Lower lobe of right lung (tissue), 2 donors: ENCODE data around the gene FAM120B. TPM values are rescaled to one million over a fixed set of nuclear protein-coding genes. Genes with fewer than 3 reads are reported as not detected.

Source experiments
- ATAC-seq, 2 donors: fragments of 200-7000 bp; cut with Tn5 transposase; one replicate each; pipeline ENCODE4 v1.9.1; 2020 to 2022; ENCODE audit warnings: mild to moderate bottlenecking in 2 of 2, moderate library complexity in 2 of 2
- DNase-seq: peaks from one replicate; pipeline ENCODE4 v3.0.0-alpha.2; 2020
- H3K27ac ChIP-seq: fragments of 200-600 bp; one replicate; pipeline ENCODE4 v1.8.0; 2022
- H3K27me3 ChIP-seq: fragments of 200-600 bp; one replicate; pipeline ENCODE4 v1.8.0; 2022; ENCODE audit warnings: low read depth
- H3K36me3 ChIP-seq: fragments of 200-600 bp; one replicate; pipeline ENCODE4 v1.8.0; 2022; ENCODE audit warnings: mild to moderate bottlenecking
- H3K4me1 ChIP-seq: fragments of 200-600 bp; one replicate; pipeline ENCODE4 v1.8.0; 2022
- H3K4me3 ChIP-seq: fragments of 200-600 bp; one replicate; pipeline ENCODE4 v1.8.0; 2022; ENCODE audit warnings: mild to moderate bottlenecking
- H3K9me3 ChIP-seq: fragments of 200-600 bp; one replicate; pipeline ENCODE4 v1.8.0; 2022
- CTCF ChIP-seq: fragments of 200-600 bp; IDR thresholded peaks from one replicate; pipeline ENCODE4 v1.8.0; 2022; ENCODE audit warnings: antibody characterized with exemption, mild to moderate bottlenecking
- intact Hi-C: fragments of 100-400 bp; cut with DNase I; formaldehyde crosslinking; loops from one replicate; pipeline ENCODE4 v1.11.0; 2022
- total RNA-seq: library from RNA; stranded (reverse); fragmentation: NEBNext Ultra II Directional; extraction: Animal tissue kit (Norgen Biotek cat#: 25700); gene quantifications from one replicate; pipeline ENCODE4 v1.2.1, GENCODE V29; 2021
- donor health status: DM: no; HTN: yes; CAD: no; lungs with severe emphysema.

The FAM120B gene
- total RNA-seq, 1 donor from 2014 or later, result 29.0 TPM

GRCh38 chr6:170451762-170452651 is 145.4 kb downstream of the FAM120B start:
- no peaks in the 10 kb centered on the region for H3K9me3 ChIP-seq
- intact Hi-C loops, result no loop called here
- DNase-seq (no peak), ATAC-seq (no peak)
- no peak overlapping the region for H3K27ac ChIP-seq
- H3K36me3 ChIP-seq, result no peaks in the 10 kb centered on the region
- no peaks in the 10 kb centered on the region for H3K4me1 ChIP-seq
- no peak for TF ChIP-seq CTCF
- H3K27me3 ChIP-seq, result no peaks in the 10 kb centered on the region
- no peak overlapping the region for H3K4me3 ChIP-seq

GRCh38 chr6:170452767-170453545 is 146.4 kb downstream of the FAM120B start:
- Histone ChIP-seq H3K27ac (no peak overlapping the region), H3K27me3 (no peaks in the 10 kb centered on the region), H3K36me3 (no peaks in the 10 kb centered on the region), H3K4me3 (no peak overlapping the region), H3K9me3 (no peaks in the 10 kb centered on the region), H3K4me1 (no peaks in the 10 kb centered on the region)
- intact Hi-C loops, result no loop called here
- no peak for DNase-seq
- peak in 1 of 2 donors; percentile 38 for ATAC-seq
- TF ChIP-seq CTCF, result no peak

- no peak overlapping the region for H3K27ac ChIP-seq
- intact Hi-C loops, result no loop called here
- H3K27me3 ChIP-seq, result no peaks in the 10 kb centered on the region
- no peak for DNase-seq
- no peaks in the 10 kb centered on the region for H3K36me3 ChIP-seq
- H3K9me3 ChIP-seq, result no peaks in the 10 kb centered on the region
- TF ChIP-seq CTCF, result no peak
- H3K4me1 ChIP-seq, result no peaks in the 10 kb centered on the region
- ATAC-seq, result no peak
- no peak overlapping the region for H3K4me3 ChIP-seq
Measured at GRCh38 chr6:170453586-170454511, 147.3 kb downstream of the FAM120B start.

GRCh38 chr6:170454512-170455285 is 148.1 kb downstream of the FAM120B start:
- no peak for DNase-seq
- Histone ChIP-seq H3K4me3 (no peak overlapping the region), H3K36me3 (no peaks in the 10 kb centered on the region), H3K27ac (no peak overlapping the region), H3K4me1 (peaks cover under 1% of the 10 kb centered on the region), H3K9me3 (no peaks in the 10 kb centered on the region), H3K27me3 (no peaks in the 10 kb centered on the region)
- TF ChIP-seq CTCF, result no peak
- no peak for ATAC-seq
- intact Hi-C loops, result no loop called here
